Measurements from ENCODE around the gene CBR3.
A peak's percentile ranks its signal among the peaks of the same experiment; 100 is the strongest.

The CBR3 gene

DNA sequence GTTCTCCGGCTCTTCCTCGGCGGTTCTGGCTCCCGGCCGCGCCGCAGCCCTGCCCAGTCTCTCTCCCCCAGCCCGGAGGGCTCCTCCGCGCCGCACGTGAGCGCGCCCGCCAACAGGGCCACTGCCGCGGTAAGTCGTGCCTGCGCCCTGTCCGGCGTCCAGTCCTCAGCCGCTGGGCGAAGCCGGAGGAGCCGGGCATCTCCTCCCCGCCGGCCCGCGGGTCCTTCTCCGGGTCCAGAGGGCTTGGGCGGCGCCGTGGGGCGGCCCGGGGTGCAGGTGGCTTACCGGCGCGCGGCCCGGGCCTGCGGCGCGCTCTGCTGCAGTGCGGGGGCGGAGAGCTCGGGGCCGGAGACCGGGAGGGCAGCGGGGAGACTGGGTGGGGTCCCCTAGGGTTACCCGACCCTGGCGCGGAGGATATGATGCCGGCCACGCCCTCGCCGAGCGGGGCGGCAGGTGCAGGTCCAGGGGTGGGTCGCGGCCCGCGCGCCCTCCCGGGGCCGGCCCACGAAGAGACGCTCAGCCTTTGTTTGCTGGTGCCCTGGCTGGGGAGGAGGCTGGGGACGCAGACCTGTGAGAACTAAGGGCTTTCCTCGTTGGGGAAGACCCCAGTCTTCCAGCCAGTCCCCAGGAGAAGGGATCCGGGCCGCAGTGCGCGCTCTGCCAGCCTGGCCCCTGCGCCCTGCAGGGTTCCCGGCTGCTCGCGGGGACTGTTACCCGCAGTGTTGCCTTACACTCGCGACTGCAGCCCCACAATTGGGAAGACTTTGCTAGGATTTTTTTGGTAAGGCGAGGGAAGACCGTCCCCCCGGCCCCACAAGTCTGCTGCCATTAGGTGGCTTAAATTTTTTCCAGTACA lies 22.2 kb downstream of the CBR3 start, which contains the start of gene DOP1B:
Gene DOP1B (plus strand): TSS at position 10 of the 856 bp plus-strand sequence. CDS start 7,910 bp downstream, outside the sequence.
- H3K4me1 Mint-ChIP-seq (ENCODE audit: low read depth), result peaks cover 14% of the 10 kb centered on the region
- H3K36me3 Mint-ChIP-seq (ENCODE audit: low read depth), result peaks cover 10% of the 10 kb centered on the region
- no peak within 1 kb of the TSS for H3K27ac Mint-ChIP-seq
- H3K27me3 Mint-ChIP-seq (ENCODE audit: low read depth), result peaks cover 10% of the 10 kb centered on the region
- peak within 1 kb of the TSS; percentile 79 for H3K4me3 Mint-ChIP-seq
- H3K9me3 Mint-ChIP-seq, result no peaks in the 10 kb centered on the region

DNA sequence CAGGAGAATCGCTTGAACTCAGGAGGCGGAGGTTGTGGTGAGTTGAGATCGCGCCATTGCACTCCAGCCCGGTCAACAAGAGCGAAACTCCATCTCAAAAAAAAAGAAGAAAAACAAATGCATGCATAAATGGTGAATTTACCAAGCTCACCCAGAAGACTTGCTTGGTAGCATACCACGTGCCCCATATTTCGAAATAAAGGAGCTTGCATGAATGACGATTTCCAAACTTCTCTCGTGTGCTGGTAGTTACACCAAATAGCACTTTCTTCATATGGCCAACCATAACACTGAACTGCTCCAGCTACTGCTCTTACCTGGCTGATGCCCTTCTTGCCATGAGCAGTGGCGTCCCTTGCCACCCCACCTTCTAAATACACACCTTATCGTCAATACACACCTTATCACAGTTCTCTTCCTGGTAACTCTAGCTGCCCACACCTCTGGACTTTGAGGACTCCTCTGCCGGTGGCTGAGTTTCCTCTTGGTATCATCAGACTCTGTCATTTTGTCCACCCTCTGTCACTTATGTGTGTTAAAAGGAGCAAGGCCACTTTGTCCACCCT lies 24.6 kb downstream of the CBR3 start:
- H3K36me3 Mint-ChIP-seq (ENCODE audit: low read depth), result peaks cover 11% of the 10 kb centered on the region
- H3K27ac Mint-ChIP-seq, result no peak overlapping the region
- H3K4me3 Mint-ChIP-seq, result peak overlapping the region; percentile 15
- H3K27me3 Mint-ChIP-seq (ENCODE audit: low read depth), result peaks cover 10% of the 10 kb centered on the region
- H3K4me1 Mint-ChIP-seq (ENCODE audit: low read depth), result peaks cover 12% of the 10 kb centered on the region
- no peaks in the 10 kb centered on the region for H3K9me3 Mint-ChIP-seq

GRCh38 chr21:36160850-36161178 lies 25.9 kb downstream of the CBR3 start:
- no peak overlapping the region for H3K4me3 Mint-ChIP-seq
- peaks cover 13% of the 10 kb centered on the region for H3K36me3 Mint-ChIP-seq (ENCODE audit: low read depth)
- no peak overlapping the region for H3K27ac Mint-ChIP-seq
- H3K27me3 Mint-ChIP-seq (ENCODE audit: low read depth), result no peaks in the 10 kb centered on the region
- H3K9me3 Mint-ChIP-seq, result no peaks in the 10 kb centered on the region
- H3K4me1 Mint-ChIP-seq (ENCODE audit: low read depth), result peaks cover 12% of the 10 kb centered on the region

- Mint-ChIP-seq H3K4me3 (no peak overlapping the region), H3K27me3 (ENCODE audit: low read depth) (no peaks in the 10 kb centered on the region), H3K4me1 (ENCODE audit: low read depth) (peaks cover 8% of the 10 kb centered on the region), H3K27ac (no peak overlapping the region), H3K9me3 (no peaks in the 10 kb centered on the region), H3K36me3 (ENCODE audit: low read depth) (peaks cover 16% of the 10 kb centered on the region)
Observed at GRCh38 chr21:36162631-36163030, 27.8 kb downstream of the CBR3 start.

DNA sequence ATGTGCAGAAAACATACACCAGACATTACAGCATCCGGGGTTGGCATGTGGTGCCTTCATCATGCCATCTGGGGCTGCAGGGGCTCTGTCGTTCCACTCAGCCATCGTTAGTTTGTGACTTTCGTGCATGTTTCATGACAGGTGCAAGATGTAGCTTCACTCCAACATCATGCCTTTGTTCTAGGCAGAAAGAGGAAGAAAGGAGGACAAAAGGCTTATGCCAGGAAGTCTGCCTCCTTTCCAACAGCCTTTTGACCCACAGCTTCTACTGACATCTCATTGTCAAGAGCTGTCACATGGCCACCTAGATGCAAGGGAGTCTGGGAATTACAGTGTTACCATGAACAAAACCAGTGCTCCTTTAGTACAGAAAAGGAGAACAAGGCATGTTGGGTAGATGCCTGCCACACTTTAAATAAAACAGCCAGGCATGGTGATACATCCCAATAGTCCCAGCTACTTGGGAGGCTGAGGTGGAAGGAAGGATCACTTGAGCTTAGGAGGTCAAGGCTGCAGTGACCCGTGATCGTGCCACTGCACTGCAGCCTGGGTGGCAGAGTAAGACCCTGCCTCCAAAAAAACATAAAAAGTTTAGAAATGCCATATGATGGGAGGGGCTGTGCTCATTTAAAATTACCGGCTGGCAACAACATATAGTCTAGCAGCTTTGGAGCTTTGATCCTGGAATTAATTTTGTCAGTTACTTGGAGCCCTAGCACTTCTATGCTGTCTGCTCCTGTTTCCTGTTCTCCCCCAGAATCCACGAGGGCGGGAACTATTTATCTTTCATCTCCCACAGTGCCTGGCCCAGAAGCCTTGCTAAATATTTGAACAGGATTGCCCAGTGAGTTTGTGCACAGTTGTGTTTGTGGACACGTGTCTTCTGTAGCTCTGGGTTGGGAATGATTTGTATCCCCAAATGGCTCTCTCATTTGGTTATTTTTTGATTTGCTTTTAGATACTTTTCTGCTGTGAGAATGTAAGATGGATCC lies 29.2 kb downstream of the CBR3 start:
- Mint-ChIP-seq H3K4me1 (ENCODE audit: low read depth) (peaks cover 2% of the 10 kb centered on the region), H3K9me3 (no peaks in the 10 kb centered on the region), H3K27me3 (ENCODE audit: low read depth) (no peaks in the 10 kb centered on the region), H3K4me3 (no peak overlapping the region), H3K36me3 (ENCODE audit: low read depth) (peaks cover 15% of the 10 kb centered on the region), H3K27ac (no peak overlapping the region)

- no peaks in the 10 kb centered on the region for H3K27me3 Mint-ChIP-seq (ENCODE audit: low read depth)
Observed at GRCh38 chr21:36165356-36165755, 30.5 kb downstream of the CBR3 start.

GRCh38 chr21:36166705-36167104 lies 31.8 kb downstream of the CBR3 start:
- peaks cover 18% of the 10 kb centered on the region for H3K36me3 Mint-ChIP-seq (ENCODE audit: low read depth)
- H3K9me3 Mint-ChIP-seq, result no peaks in the 10 kb centered on the region
- H3K27me3 Mint-ChIP-seq (ENCODE audit: low read depth), result no peaks in the 10 kb centered on the region
- H3K4me1 Mint-ChIP-seq (ENCODE audit: low read depth), result peaks cover 4% of the 10 kb centered on the region
- H3K27ac Mint-ChIP-seq, result no peak overlapping the region
- no peak overlapping the region for H3K4me3 Mint-ChIP-seq

More at GRCh38 chr21:36165356-36165755, 30.5 kb downstream of the CBR3 start:
- Mint-ChIP-seq H3K27ac (no peak overlapping the region), H3K4me1 (ENCODE audit: low read depth) (peaks cover 2% of the 10 kb centered on the region), H3K36me3 (ENCODE audit: low read depth) (peaks cover 14% of the 10 kb centered on the region), H3K9me3 (no peaks in the 10 kb centered on the region), H3K4me3 (no peak overlapping the region)

- Mint-ChIP-seq H3K27ac (no peak overlapping the region), H3K36me3 (ENCODE audit: low read depth) (peaks cover 20% of the 10 kb centered on the region), H3K27me3 (ENCODE audit: low read depth) (no peaks in the 10 kb centered on the region), H3K4me3 (no peak overlapping the region), H3K4me1 (ENCODE audit: low read depth) (peaks cover 5% of the 10 kb centered on the region), H3K9me3 (no peaks in the 10 kb centered on the region)
Observed at GRCh38 chr21:36167541-36167940, 32.7 kb downstream of the CBR3 start.

DNA sequence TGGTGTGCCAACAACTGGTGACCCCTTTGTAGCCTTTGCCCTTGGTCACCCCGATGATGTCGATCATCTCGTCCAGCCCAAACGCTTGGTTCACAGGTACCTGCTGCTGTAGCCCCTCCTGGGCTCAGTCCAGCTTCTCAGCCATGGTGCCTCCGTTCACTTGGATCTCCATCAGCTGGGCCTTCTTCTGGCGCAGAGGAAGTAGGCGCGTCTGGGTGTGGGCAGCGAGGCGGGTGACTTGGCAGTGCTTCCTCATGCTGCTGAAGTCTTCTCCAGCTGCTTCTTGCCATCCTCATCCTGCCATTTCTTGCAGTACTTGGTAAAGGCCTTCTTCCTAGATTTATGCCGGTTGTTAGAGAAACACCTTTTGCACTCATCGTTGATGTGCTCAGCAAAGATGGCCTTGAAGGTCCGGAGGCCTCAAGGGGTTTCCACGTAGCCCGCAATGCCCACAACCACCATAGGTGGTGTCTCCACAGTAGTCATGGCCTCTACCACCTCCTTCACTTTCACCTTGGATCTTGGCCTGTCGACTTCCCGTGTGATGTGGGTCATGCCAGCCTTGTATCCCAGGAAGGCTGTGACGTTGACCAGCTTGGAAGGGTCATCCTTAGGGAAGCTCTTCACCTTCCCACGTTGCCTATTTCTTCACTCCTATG lies 34.7 kb downstream of the CBR3 start:
- no peak overlapping the region for H3K4me3 Mint-ChIP-seq
- H3K27me3 Mint-ChIP-seq (ENCODE audit: low read depth), result no peaks in the 10 kb centered on the region
- H3K27ac Mint-ChIP-seq, result no peak overlapping the region
- H3K36me3 Mint-ChIP-seq (ENCODE audit: low read depth), result peaks cover 20% of the 10 kb centered on the region
- no peaks in the 10 kb centered on the region for H3K9me3 Mint-ChIP-seq
- peaks cover 7% of the 10 kb centered on the region for H3K4me1 Mint-ChIP-seq (ENCODE audit: low read depth)

DNA sequence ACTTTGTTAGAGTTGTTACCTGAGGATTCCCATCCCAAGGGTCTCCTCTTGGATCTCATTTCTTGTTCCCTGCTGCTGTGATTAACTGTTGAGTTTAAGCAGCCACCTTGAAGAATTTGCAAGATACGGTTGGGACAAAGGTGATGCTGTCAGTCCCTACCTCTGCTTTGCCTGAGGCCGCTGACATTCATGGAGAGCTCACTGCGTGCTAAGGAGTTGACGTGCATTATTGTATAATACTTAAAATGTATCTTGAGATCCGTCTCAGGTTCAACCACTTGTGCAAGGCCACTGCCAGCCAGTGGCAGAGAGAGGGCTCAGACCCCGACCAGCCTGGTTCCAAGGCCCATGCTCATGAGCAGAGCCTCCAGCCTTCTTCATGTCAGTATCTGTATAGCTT lies 35.9 kb downstream of the CBR3 start:
- Mint-ChIP-seq H3K27me3 (ENCODE audit: low read depth) (no peaks in the 10 kb centered on the region), H3K36me3 (ENCODE audit: low read depth) (peaks cover 19% of the 10 kb centered on the region), H3K27ac (no peak overlapping the region)

DNA sequence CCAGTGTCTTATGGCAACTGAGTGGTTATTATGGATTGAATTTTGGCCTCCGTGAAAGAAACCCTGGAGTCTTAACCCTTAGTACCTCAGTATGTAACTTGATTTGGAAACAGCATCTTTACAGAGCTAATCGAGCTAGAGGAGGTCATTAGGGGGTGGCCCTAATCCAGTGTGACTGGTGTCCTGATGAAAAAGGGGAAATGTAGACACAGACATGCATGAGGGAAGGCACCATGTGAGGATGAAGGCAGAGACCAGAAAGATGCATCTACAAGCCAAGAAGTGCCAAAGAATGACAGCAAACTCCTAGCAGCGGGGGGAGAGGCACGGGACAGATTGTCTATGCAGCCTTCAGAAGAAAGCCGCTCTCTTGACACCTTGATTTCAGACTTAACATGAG lies 36.5 kb downstream of the CBR3 start:
- Mint-ChIP-seq H3K9me3 (no peaks in the 10 kb centered on the region), H3K36me3 (ENCODE audit: low read depth) (peaks cover 19% of the 10 kb centered on the region), H3K4me1 (ENCODE audit: low read depth) (peaks cover 11% of the 10 kb centered on the region), H3K4me3 (no peak overlapping the region), H3K27ac (no peak overlapping the region), H3K27me3 (ENCODE audit: low read depth) (no peaks in the 10 kb centered on the region)

More for the DNA sequence above, 35.9 kb downstream of the CBR3 start:
- no peaks in the 10 kb centered on the region for H3K9me3 Mint-ChIP-seq
- H3K4me1 Mint-ChIP-seq (ENCODE audit: low read depth), result peaks cover 11% of the 10 kb centered on the region
- H3K4me3 Mint-ChIP-seq, result no peak overlapping the region

DNA sequence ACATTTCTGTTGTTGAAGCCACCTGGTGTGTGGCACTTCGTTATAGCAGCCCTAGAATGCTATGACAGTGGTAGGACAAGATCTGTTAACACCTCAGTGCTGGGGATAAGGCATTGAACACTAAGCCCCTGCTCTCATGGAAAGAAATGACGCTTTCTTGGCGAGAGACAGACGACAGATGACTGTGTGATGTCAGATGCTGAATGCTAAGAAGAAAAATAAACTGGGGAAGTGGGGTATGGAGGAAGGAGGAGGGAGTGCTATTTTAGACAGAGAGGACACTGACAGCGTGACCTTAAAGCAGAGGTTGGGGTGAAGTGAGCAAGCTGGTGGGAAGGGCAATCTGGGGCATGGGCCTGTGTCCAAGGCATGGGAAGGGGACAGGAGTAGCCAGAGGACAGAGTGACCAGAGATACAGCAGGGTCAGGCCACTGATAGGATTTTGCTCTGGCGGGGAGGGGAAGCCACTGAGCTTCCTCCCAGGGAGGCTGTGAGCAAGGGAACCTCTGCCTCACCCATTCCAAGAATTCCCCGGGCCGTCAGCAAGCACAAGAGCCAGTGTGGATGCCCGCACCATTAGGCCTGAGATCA lies 37.0 kb downstream of the CBR3 start:
- Mint-ChIP-seq H3K4me3 (no peak overlapping the region), H3K36me3 (ENCODE audit: low read depth) (peaks cover 18% of the 10 kb centered on the region)

DNA sequence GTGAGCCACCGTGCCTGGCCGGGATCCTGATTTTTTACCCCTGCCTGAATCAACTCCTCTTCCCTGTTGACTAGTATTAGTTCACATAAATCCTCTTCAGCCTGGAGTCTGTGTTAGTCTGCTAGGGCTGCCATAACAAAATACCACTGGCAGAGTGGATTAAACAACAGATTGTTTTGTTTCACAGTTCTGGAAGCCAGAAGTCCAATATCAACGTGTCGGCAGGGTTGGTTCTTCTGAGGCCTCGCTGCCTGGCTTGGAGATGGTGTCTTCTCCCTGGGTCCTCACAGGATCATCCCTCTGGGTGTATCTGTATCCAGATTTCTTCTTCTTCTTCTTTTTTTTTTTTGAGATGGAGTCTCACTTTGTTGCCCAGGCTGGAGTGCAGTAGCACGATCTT lies 39.9 kb downstream of the CBR3 start:
- H3K27ac Mint-ChIP-seq, result no peak overlapping the region
- H3K4me3 Mint-ChIP-seq, result no peak overlapping the region
- H3K9me3 Mint-ChIP-seq, result no peaks in the 10 kb centered on the region
- peaks cover 15% of the 10 kb centered on the region for H3K36me3 Mint-ChIP-seq (ENCODE audit: low read depth)
- peaks cover 13% of the 10 kb centered on the region for H3K4me1 Mint-ChIP-seq (ENCODE audit: low read depth)
- H3K27me3 Mint-ChIP-seq (ENCODE audit: low read depth), result no peaks in the 10 kb centered on the region

More for the DNA sequence above, 37.0 kb downstream of the CBR3 start:
- Mint-ChIP-seq H3K27me3 (ENCODE audit: low read depth) (no peaks in the 10 kb centered on the region), H3K27ac (peak overlapping the region; percentile 14), H3K9me3 (no peaks in the 10 kb centered on the region), H3K4me1 (ENCODE audit: low read depth) (peaks cover 11% of the 10 kb centered on the region)

All from T-helper 1 cell treated with Interleukin-12 subunit alpha and Interleukin-12 subunit beta and Interleukin-4 antibody, amounts not matched to agents 30 μg/mL and 1 μg/mL, for 36 hours (primary cell).